Bronchial epithelial cell (primary cell): ENCODE measurements around the gene ALPG. TPM values are rescaled to one million over a fixed set of nuclear protein-coding genes. Genes with fewer than 3 reads are reported as not detected.
"Not testable (repeated sequence)": the region's sequence is repeated elsewhere in the genome, so short reads cannot be mapped to it uniquely, and the experiment has no call there.

Experiments used
- DNase-seq: peaks from one replicate; pipeline ENCODE4 v3.0.0-alpha.2; 2010; ENCODE audit warnings: low read depth
- FAIRE-seq: peaks from 2 replicates; lab custom pipeline; 2011; peaks lifted over from hg19 to GRCh38; lab: Jason Lieb, UNC
- H3K27me3 ChIP-seq: 2 replicates; pipeline ENCODE4 v1.5.1; 2011; ENCODE audit warnings: low read length; ENCODE audit not compliant: control insufficient read depth, insufficient read depth
- H3K36me3 ChIP-seq: 2 replicates; pipeline ENCODE4 v1.5.1; 2011; ENCODE audit warnings: low read length; ENCODE audit not compliant: control insufficient read depth, insufficient read depth
- H3K4me3 ChIP-seq: 2 replicates; pipeline ENCODE4 v1.5.1; 2011; ENCODE audit warnings: mild to moderate bottlenecking, low read depth, low read length, control low read depth
- total RNA-seq: library from RNA; depleted of rRNA; stranded (reverse); fragments of >200 nt; gene quantifications from 2 replicates; pipeline ENCODE4 v1.2.1, GENCODE V29; 2014
- TF ChIP-seq, protein P1 (sequence below): IDR thresholded peaks from 2 replicates; pipeline ENCODE4 v1.5.1; 2011; ENCODE audit warnings: mild to moderate bottlenecking, moderate library complexity, low read length, control low read depth, inconsistent platforms; ENCODE audit not compliant: insufficient read depth, severe bottlenecking

Gene ALPG
- total RNA-seq, 1 donor from 2014 or later = not detected

DNA sequence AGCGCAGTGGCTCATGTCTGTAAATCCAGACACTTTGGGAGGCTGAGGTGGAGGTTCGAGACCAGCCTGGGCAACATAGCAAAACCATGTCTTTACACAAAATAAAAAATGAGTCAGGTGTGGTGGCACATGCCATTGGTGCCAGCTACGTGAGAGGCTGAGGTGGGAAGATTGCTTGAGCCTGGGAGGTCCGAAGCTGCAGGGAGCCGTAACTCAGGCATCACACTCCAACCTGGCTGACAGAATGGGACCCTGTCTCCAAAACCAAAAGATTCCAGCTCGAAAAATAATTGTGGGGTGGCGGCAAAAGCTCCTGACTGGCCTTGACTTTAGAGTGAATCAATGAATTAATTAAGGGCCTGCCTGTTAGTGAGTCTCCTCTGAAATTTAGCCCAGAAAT is 29.3 kb upstream of the ALPG start:
- TF ChIP-seq, protein P1, sequence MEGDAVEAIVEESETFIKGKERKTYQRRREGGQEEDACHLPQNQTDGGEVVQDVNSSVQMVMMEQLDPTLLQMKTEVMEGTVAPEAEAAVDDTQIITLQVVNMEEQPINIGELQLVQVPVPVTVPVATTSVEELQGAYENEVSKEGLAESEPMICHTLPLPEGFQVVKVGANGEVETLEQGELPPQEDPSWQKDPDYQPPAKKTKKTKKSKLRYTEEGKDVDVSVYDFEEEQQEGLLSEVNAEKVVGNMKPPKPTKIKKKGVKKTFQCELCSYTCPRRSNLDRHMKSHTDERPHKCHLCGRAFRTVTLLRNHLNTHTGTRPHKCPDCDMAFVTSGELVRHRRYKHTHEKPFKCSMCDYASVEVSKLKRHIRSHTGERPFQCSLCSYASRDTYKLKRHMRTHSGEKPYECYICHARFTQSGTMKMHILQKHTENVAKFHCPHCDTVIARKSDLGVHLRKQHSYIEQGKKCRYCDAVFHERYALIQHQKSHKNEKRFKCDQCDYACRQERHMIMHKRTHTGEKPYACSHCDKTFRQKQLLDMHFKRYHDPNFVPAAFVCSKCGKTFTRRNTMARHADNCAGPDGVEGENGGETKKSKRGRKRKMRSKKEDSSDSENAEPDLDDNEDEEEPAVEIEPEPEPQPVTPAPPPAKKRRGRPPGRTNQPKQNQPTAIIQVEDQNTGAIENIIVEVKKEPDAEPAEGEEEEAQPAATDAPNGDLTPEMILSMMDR = no peak
- no peak overlapping the region for H3K4me3 ChIP-seq

DNA sequence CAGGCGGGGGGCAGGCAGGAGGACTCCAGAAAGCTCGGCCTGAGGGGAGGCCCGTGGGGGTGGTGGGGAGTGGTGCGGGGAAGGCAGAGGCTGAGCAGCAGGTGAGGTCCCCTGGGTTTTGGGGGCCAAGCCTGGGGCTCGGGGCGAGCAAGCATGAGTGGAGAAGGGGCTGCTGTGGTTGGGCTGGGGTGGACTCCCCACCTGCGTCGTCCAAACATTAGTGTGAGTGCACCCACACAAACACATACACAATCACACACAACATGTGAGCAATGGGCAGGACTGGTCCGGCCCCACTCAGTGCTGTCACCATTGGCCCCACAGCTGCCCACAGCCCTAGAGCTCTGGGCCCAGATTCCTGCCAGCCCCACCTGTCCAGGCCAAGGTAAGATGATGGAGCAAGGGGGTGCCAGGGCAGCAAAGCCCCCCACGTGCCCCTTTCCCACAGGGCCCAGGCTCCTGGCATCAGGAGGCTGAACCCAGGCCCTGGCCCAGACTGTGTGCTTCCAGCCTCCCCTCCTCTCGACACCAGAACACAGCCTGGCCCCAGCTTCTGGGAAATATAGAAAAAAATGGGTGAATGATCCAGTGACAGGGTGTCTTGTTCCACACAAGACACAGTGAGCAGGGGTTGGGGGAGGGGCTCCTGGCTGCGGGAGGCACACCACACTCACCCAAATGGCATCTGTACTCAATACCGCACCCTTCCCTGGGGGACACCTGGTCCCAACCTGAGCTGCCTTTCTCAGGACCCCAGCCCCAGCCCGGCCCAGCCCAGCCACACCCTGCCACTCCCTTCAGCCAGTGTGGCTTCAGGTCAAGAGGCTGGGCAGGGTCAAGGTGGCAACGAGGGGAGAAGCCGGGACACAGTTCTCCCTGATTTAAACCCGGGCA is 28.6 kb upstream of the ALPG start:
- TF ChIP-seq, protein P1 = no peak
- FAIRE-seq = no peak
- no peak for DNase-seq
- H3K4me3 ChIP-seq = no peak overlapping the region
- no peaks in the 10 kb centered on the region for H3K36me3 ChIP-seq
- H3K27me3 ChIP-seq = peaks cover 2% of the 10 kb centered on the region

More for the DNA sequence above, 29.3 kb upstream of the ALPG start:
- H3K36me3 ChIP-seq = no peaks in the 10 kb centered on the region
- no peak for FAIRE-seq
- no peak for DNase-seq
- peaks cover 2% of the 10 kb centered on the region for H3K27me3 ChIP-seq

DNA sequence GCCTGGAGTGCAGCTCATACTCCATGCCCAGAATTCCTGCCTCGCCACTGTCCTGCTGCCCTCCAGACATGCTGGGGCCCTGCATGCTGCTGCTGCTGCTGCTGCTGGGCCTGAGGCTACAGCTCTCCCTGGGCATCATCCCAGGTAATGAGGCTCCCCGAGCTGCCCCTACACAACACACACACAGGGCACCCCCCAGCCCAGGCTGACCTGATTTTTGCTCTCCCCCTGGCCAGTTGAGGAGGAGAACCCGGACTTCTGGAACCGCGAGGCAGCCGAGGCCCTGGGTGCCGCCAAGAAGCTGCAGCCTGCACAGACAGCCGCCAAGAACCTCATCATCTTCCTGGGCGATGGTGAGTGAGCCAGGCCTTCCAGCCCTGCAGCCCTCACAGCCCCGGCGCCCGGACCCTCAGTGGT is 27.9 kb upstream of the ALPG start, which contains the start of gene ALPP:
Gene ALPP (plus strand): TSS at position 17 of the 417 bp plus-strand sequence. CDS start 52 bp downstream, at position 69.
- H3K4me3 ChIP-seq, H3K36me3 ChIP-seq, DNase-seq, H3K27me3 ChIP-seq, FAIRE-seq: not testable (repeated sequence)

DNA sequence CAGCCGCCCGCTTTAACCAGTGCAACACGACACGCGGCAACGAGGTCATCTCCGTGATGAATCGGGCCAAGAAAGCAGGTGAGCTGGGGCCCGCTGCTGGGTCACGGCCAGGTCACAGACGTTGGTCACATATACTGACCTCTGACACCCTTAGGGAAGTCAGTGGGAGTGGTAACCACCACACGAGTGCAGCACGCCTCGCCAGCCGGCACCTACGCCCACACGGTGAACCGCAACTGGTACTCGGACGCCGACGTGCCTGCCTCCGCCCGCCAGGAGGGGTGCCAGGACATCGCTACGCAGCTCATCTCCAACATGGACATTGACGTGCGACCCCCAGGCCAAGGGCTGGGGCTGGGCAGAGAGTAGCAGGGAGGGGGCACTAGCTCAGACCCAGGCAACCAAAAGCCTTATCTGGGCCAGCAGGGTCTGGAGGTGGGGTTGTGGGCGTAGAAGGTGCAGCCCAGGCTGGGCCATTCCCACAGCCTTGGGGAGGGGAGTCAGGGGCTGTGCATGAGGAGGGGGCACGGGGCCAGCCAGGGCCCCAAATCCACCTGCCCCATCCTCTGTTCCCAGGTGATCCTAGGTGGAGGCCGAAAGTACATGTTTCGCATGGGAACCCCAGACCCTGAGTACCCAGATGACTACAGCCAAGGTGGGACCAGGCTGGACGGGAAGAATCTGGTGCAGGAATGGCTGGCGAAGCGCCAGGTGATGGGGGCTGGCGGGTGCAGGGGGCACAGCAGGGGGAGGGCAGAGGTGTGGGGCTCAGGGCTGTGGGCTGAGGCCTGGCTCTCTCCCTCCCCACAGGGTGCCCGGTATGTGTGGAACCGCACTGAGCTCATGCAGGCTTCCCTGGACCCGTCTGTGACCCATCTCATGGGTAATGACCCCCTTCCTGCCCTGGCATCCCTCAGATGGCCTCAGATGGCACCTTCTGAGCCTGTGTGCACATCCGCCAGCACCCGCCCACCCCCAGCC is 26.7 kb upstream of the ALPG start:
- not testable (repeated sequence) for H3K27me3 ChIP-seq, FAIRE-seq, H3K4me3 ChIP-seq, DNase-seq, H3K36me3 ChIP-seq

DNA sequence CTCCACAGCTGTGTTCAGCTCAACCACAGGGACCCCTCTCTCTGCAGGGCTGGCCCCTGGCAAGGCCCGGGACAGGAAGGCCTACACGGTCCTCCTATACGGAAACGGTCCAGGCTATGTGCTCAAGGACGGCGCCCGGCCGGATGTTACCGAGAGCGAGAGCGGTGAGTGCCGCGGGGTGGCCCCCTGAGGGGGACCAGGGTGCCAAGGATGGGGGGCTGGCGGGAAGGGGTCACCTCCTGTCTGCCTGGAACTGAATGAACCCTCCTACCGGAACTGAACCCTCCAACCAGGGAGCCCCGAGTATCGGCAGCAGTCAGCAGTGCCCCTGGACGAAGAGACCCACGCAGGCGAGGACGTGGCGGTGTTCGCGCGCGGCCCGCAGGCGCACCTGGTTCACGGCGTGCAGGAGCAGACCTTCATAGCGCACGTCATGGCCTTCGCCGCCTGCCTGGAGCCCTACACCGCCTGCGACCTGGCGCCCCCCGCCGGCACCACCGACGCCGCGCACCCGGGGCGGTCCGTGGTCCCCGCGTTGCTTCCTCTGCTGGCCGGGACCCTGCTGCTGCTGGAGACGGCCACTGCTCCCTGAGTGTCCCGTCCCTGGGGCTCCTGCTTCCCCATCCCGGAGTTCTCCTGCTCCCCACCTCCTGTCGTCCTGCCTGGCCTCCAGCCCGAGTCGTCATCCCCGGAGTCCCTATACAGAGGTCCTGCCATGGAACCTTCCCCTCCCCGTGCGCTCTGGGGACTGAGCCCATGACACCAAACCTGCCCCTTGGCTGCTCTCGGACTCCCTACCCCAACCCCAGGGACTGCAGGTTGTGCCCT is 25.2 kb upstream of the ALPG start:
- H3K27me3 ChIP-seq = peaks cover 16% of the 10 kb centered on the region

DNA sequence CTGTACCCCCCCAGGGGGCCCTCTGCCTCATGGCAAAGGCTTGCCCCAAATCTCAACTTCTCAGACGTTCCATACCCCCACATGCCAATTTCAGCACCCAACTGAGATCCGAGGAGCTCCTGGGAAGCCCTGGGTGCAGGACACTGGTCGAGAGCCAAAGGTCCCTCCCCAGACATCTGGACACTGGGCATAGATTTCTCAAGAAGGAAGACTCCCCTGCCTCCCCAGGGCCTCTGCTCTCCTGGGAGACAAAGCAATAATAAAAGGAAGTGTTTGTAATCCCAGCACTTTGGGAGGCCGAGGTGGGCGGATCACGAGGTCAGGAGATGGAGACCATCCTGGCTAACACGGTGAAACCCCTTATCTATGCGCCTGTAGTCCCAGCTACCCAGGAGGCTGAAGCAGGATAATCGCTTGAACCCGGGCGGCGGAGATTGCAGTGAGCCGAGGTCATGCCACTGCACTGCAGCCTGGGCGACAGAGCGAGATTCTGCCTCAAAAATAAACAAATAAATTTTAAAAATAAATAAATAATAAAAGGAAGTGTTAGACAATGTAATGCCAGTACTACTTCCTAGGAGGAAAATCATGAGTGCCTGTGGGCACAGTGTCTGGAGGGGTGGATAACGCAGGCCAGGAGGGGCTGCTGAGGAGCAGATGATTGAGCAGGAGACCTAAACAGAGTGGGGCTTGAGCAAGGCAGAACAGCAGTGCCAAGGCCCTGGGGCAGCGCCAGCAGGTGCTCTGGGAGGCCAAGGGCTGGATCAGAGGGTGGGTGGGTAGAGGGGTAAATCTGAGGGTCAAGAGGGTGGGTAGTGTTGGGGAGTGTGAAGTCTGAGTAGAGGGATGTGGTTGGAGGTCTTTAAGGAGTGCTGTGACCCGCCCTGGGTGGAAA is 24.1 kb upstream of the ALPG start:
- H3K4me3 ChIP-seq = no peak overlapping the region
- H3K27me3 ChIP-seq = peaks cover 28% of the 10 kb centered on the region
- FAIRE-seq = no peak
- TF ChIP-seq, protein P1 = no peak
- no peaks in the 10 kb centered on the region for H3K36me3 ChIP-seq
- DNase-seq = no peak

More for the DNA sequence above, 25.2 kb upstream of the ALPG start:
- FAIRE-seq, H3K36me3 ChIP-seq, H3K4me3 ChIP-seq, DNase-seq: not testable (repeated sequence)
